Muscle layer of duodenum (tissue), 2 donors: Measurements from ENCODE around the gene DHH.

Experiments used
- H3K27ac ChIP-seq: one replicate; pipeline ENCODE4 v1.7.0; 2013; ENCODE audit warnings: mild to moderate bottlenecking, low read length
- H3K27me3 ChIP-seq: one replicate; pipeline ENCODE4 v1.7.0; 2013; ENCODE audit warnings: low read depth, mild to moderate bottlenecking, control low read depth, low read length
- H3K36me3 ChIP-seq, 2 donors: one replicate each; pipeline ENCODE4 v1.7.0; 2013; ENCODE audit warnings: low read length in 2 of 2, control low read depth in 1 of 2, mild to moderate bottlenecking in 1 of 2; ENCODE audit not compliant: insufficient read depth in 2 of 2, control insufficient read depth in 1 of 2
- H3K4me1 ChIP-seq, 2 donors: one replicate each; pipeline ENCODE4 v1.7.0; 2013; ENCODE audit warnings: low read length in 2 of 2, mild to moderate bottlenecking in 2 of 2, control low read depth in 1 of 2, moderate library complexity in 1 of 2; ENCODE audit not compliant: insufficient read depth in 2 of 2, control insufficient read depth in 1 of 2
- H3K4me3 ChIP-seq, 2 donors: one replicate each; pipeline ENCODE4 v1.7.0; 2013; ENCODE audit warnings: low read length in 2 of 2, low read depth in 1 of 2, mild to moderate bottlenecking in 1 of 2
- H3K9me3 ChIP-seq, 2 donors: one replicate each; pipeline ENCODE4 v1.7.0; 2013; ENCODE audit warnings: low read length in 2 of 2, control low read depth in 1 of 2, mild to moderate bottlenecking in 1 of 2; ENCODE audit not compliant: control insufficient read depth in 1 of 2
- donor health status: healthy.

DHH gene

GRCh38 chr12:49055092-49055491 is 39.5 kb downstream of the DHH start:
- Histone ChIP-seq H3K9me3 (no peaks in the 10 kb centered on the region), H3K27me3 (no peaks in the 10 kb centered on the region), H3K36me3 (peaks cover 44 to 47% of the 10 kb centered on the region in 2 donors), H3K27ac (no peak overlapping the region), H3K4me3 (no peak overlapping the region), H3K4me1 (peaks cover 31 to 40% of the 10 kb centered on the region in 2 donors)

- H3K9me3 ChIP-seq, result no peaks in the 10 kb centered on the region
- H3K4me1 ChIP-seq, result peaks cover 31 to 40% of the 10 kb centered on the region in 2 donors
- no peaks in the 10 kb centered on the region for H3K27me3 ChIP-seq
- no peak overlapping the region for H3K27ac ChIP-seq
- peaks cover 49 to 53% of the 10 kb centered on the region in 2 donors for H3K36me3 ChIP-seq
- H3K4me3 ChIP-seq, result no peak overlapping the region
These were observed 40.1 kb downstream of the DHH start for GRCh38 chr12:49054524-49054923.

- Histone ChIP-seq H3K4me1 (peaks cover 31 to 40% of the 10 kb centered on the region in 2 donors), H3K36me3 (peaks cover 53 to 57% of the 10 kb centered on the region in 2 donors), H3K27ac (no peak overlapping the region), H3K9me3 (no peaks in the 10 kb centered on the region), H3K4me3 (no peak overlapping the region), H3K27me3 (no peaks in the 10 kb centered on the region)
These were observed 40.5 kb downstream of the DHH start for GRCh38 chr12:49054096-49054495.

- Histone ChIP-seq H3K36me3 (peaks cover 68 to 72% of the 10 kb centered on the region in 2 donors), H3K27ac (no peak overlapping the region), H3K4me3 (no peak overlapping the region), H3K27me3 (no peaks in the 10 kb centered on the region), H3K9me3 (no peaks in the 10 kb centered on the region), H3K4me1 (peaks cover 25 to 27% of the 10 kb centered on the region in 2 donors)
These were observed 42.0 kb downstream of the DHH start for GRCh38 chr12:49052451-49053208.

GRCh38 chr12:49051777-49052438 is 42.7 kb downstream of the DHH start:
- H3K9me3 ChIP-seq, result no peaks in the 10 kb centered on the region
- no peak overlapping the region for H3K4me3 ChIP-seq
- H3K27me3 ChIP-seq, result no peaks in the 10 kb centered on the region
- peaks cover 70 to 76% of the 10 kb centered on the region in 2 donors for H3K36me3 ChIP-seq
- peaks cover 18 to 20% of the 10 kb centered on the region in 2 donors for H3K4me1 ChIP-seq
- H3K27ac ChIP-seq, result no peak overlapping the region

- Histone ChIP-seq H3K4me3 (no peak overlapping the region), H3K9me3 (no peaks in the 10 kb centered on the region), H3K27me3 (no peaks in the 10 kb centered on the region), H3K27ac (no peak overlapping the region), H3K4me1 (peaks cover 12 to 15% of the 10 kb centered on the region in 2 donors), H3K36me3 (peaks cover 73 to 81% of the 10 kb centered on the region in 2 donors)
These were observed 43.2 kb downstream of the DHH start for GRCh38 chr12:49051373-49051764.

- no peaks in the 10 kb centered on the region for H3K27me3 ChIP-seq
- H3K27ac ChIP-seq, result no peak overlapping the region
- peaks cover 78 to 87% of the 10 kb centered on the region in 2 donors for H3K36me3 ChIP-seq
- no peaks in the 10 kb centered on the region for H3K9me3 ChIP-seq
- no peak overlapping the region for H3K4me3 ChIP-seq
- H3K4me1 ChIP-seq, result peaks cover 8% of the 10 kb centered on the region in 2 donors
These were observed 43.9 kb downstream of the DHH start for GRCh38 chr12:49050507-49051372.

GRCh38 chr12:49049566-49050224 is 44.9 kb downstream of the DHH start:
- Histone ChIP-seq H3K4me3 (no peak overlapping the region), H3K36me3 (peaks cover 76 to 97% of the 10 kb centered on the region in 2 donors), H3K27me3 (no peaks in the 10 kb centered on the region)

GRCh38 chr12:49048953-49049352 is 45.6 kb downstream of the DHH start:
- H3K36me3 ChIP-seq, result peaks cover 80 to 97% of the 10 kb centered on the region in 2 donors
- no peaks in the 10 kb centered on the region for H3K4me1 ChIP-seq
- no peak overlapping the region for H3K4me3 ChIP-seq
- no peaks in the 10 kb centered on the region for H3K27me3 ChIP-seq
- H3K9me3 ChIP-seq, result no peaks in the 10 kb centered on the region
- H3K27ac ChIP-seq, result no peak overlapping the region

More at GRCh38 chr12:49049566-49050224, 44.9 kb downstream of the DHH start:
- no peak overlapping the region for H3K27ac ChIP-seq
- H3K4me1 ChIP-seq, result no peaks in the 10 kb centered on the region
- no peaks in the 10 kb centered on the region for H3K9me3 ChIP-seq

GRCh38 chr12:49046129-49046895 is 48.3 kb downstream of the DHH start:
- Histone ChIP-seq H3K27ac (no peak overlapping the region), H3K36me3 (peaks cover 82 to 97% of the 10 kb centered on the region in 2 donors)

More at GRCh38 chr12:49046129-49046895, 48.3 kb downstream of the DHH start:
- Histone ChIP-seq H3K4me1 (no peaks in the 10 kb centered on the region), H3K27me3 (no peaks in the 10 kb centered on the region), H3K9me3 (no peaks in the 10 kb centered on the region), H3K4me3 (no peak overlapping the region)
